ENCODE results near the gene GPX2.

DNA sequence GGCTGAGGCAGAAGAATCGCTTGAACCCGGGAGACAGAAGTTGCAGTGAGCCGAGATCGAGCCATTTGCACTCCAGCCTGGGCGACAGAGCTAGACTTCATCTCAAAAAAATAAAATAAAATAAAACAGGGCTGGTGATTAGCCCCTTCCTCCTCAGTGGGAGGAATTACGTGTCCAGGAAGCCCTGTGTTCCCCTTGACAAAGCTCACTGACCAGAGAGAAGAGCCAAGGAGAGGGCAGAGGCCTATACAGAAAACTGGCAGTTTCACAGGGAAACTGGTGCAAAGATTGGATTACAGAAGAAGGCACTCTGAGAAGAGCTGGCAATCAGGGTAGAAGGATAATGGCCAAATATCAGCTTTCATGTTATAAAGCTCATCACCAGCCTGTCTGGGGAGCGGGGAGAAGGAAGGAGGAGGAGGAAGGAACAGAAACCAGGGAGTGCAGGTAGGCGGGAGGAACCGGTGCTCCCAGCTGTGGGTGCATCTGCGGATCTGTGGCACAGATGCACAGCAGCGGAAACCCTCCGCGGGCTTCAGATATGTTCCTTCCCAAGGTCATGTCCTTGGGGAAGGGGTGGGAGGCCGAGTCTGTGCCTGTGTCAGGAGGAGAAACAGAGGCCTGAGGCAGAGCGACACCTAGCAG is 22.9 kb upstream of the GPX2 start:
- TF ChIP-seq RAD21 (IDR thresholded peaks at IDR 0.05; ENCODE audit: low read length), result no peak
- TF ChIP-seq, protein P1, sequence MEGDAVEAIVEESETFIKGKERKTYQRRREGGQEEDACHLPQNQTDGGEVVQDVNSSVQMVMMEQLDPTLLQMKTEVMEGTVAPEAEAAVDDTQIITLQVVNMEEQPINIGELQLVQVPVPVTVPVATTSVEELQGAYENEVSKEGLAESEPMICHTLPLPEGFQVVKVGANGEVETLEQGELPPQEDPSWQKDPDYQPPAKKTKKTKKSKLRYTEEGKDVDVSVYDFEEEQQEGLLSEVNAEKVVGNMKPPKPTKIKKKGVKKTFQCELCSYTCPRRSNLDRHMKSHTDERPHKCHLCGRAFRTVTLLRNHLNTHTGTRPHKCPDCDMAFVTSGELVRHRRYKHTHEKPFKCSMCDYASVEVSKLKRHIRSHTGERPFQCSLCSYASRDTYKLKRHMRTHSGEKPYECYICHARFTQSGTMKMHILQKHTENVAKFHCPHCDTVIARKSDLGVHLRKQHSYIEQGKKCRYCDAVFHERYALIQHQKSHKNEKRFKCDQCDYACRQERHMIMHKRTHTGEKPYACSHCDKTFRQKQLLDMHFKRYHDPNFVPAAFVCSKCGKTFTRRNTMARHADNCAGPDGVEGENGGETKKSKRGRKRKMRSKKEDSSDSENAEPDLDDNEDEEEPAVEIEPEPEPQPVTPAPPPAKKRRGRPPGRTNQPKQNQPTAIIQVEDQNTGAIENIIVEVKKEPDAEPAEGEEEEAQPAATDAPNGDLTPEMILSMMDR (conservative IDR thresholded peaks at IDR 0.05; ENCODE audit: low read depth, low read length), result no peak
- TF ChIP-seq POLR2A (IDR thresholded peaks at IDR 0.05; ENCODE audit: low read depth, low read length), result no peak
- TF ChIP-seq, protein P2, sequence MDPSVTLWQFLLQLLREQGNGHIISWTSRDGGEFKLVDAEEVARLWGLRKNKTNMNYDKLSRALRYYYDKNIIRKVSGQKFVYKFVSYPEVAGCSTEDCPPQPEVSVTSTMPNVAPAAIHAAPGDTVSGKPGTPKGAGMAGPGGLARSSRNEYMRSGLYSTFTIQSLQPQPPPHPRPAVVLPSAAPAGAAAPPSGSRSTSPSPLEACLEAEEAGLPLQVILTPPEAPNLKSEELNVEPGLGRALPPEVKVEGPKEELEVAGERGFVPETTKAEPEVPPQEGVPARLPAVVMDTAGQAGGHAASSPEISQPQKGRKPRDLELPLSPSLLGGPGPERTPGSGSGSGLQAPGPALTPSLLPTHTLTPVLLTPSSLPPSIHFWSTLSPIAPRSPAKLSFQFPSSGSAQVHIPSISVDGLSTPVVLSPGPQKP (IDR thresholded peaks at IDR 0.05; ENCODE audit: borderline replicate concordance, low read depth, low read length), result no peak
- no peak for TF ChIP-seq MAZ (IDR thresholded peaks at IDR 0.05; ENCODE audit: borderline replicate concordance, low read depth, low read length)
